Mononuclear cell (primary cell): ENCODE results near the gene ZNF585A. TPM values are rescaled to one million over a fixed set of nuclear protein-coding genes. Genes with fewer than 3 reads are reported as not detected.
"Not testable (repeated sequence)": the region's sequence is repeated elsewhere in the genome, so short reads cannot be mapped to it uniquely, and the experiment has no call there.

Experiments
- H3K27me3 ChIP-seq: 2 replicates; pipeline ENCODE4 v1.6.0; 2011; ENCODE audit warnings: low read length, control low read depth; ENCODE audit not compliant: insufficient read depth
- H3K4me1 ChIP-seq: 2 replicates; pipeline ENCODE4 v1.5.1; 2011; ENCODE audit warnings: mild to moderate bottlenecking, low read length, control low read depth; ENCODE audit not compliant: insufficient read depth
- H3K4me3 ChIP-seq: 2 replicates; pipeline ENCODE4 v1.5.1; 2011; ENCODE audit warnings: mild to moderate bottlenecking, low read length, moderate library complexity
- H3K9me3 ChIP-seq: 2 replicates; pipeline ENCODE4 v1.5.1; 2011; ENCODE audit warnings: low read depth, mild to moderate bottlenecking, control low read depth, low read length
- total RNA-seq: library from RNA; depleted of rRNA; stranded (reverse); fragments of >200 nt; gene quantifications from one replicate; pipeline ENCODE4 v1.2.3, GENCODE V29; 2012

ZNF585A gene
- total RNA-seq, 1 donor: 8.2 TPM

DNA sequence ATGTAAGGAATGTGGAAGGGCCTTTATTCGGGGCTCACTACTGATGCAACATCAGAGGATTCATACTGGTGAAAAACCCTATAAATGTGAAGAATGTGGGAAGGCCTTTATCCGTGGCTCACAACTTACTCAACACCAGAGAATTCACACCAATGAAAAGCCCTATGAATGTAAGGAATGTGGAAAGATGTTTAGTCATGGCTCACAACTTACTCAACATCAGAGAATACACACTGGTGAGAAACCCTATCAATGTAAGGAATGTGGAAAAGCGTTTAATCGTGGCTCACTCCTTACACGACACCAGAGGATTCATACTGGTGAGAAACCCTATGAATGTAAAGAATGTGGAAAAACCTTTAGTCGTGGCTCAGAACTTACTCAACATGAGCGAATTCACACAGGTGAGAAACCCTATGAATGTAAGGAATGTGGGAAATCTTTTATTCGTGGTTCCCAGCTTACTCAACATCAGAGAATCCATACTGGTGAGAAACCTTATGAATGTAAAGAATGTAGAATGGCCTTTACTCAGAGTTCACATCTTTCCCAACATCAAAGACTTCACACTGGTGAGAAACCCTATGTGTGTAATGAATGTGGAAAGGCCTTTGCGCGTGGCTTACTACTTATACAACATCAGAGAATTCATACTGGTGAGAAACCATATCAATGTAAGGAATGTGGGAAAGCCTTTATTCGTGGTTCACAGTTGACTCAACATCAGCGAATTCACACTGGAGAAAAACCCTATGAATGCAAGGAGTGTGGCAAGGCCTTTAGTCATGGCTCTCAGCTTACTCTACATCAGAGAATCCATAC is 44.3 kb downstream of the ZNF585A start:
- H3K4me3 ChIP-seq: no peak overlapping the region
- H3K9me3 ChIP-seq: peaks cover 99% of the 10 kb centered on the region
- no peaks in the 10 kb centered on the region for H3K27me3 ChIP-seq
- H3K4me1 ChIP-seq: no peaks in the 10 kb centered on the region

DNA sequence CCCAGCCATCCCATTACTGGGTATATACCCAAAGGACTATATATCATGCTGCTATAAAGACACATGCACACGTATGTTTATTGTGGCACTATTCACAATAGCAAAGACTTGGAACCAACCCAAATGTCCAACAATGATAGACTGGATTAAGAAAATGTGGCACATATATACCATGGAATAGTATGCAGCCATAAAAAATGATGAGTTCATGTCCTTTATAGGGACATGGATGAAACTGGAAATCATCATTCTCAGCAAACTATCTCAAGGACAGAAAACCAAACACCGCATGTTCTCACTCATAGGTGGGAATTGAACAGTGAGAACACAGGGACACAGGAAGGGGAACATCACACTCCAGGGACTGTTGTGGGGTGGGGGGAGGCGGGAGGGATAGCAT is 50.4 kb downstream of the ZNF585A start:
- H3K9me3 ChIP-seq: peaks cover 47% of the 10 kb centered on the region
- not testable (repeated sequence) for H3K4me3 ChIP-seq, H3K27me3 ChIP-seq, H3K4me1 ChIP-seq

DNA sequence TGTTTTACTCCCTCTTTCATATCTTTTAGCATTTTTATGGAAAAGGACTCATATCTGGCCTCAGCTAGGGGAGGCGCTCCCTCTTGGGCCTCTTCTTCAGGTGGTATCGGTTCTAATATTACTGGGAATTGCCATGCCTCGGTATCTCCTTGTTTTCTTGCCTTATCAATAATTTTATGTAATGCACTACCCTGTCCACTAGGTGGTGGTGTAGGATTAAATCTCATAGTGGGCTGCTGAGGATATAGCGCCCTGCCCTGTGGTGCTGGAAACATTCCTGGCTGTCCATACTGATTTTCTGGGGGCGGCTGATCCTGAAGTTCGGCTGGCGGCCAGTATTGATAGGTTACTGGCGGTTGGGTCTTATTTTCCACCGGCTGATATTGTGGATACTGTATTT is 58.5 kb downstream of the ZNF585A start:
- H3K4me3 ChIP-seq: no peak overlapping the region
- no peaks in the 10 kb centered on the region for H3K27me3 ChIP-seq

DNA sequence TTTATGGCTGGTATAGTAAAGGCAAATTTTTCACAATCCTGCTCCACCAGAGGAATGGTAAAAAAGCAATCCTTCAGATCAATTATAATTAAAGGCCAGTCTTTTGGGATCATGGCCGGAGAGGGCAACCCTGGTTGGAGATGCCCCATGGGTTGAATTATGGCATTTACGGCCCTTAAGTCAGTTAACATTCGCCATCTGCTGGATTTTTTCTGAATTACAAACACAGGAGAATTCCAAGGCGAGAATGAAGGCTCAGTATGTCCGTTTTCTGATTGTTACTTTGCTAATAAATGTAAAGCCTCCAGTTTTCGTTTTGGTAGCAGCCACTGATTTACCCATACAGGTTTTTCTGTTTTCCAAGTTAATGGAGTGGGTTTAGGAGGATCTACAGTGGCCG is 60.7 kb downstream of the ZNF585A start:
- not testable (repeated sequence) for H3K4me3 ChIP-seq, H3K4me1 ChIP-seq, H3K27me3 ChIP-seq
- peaks cover 85% of the 10 kb centered on the region for H3K9me3 ChIP-seq

More for the DNA sequence above, 58.5 kb downstream of the ZNF585A start:
- Histone ChIP-seq H3K4me1 (no peaks in the 10 kb centered on the region), H3K9me3 (peaks cover 63% of the 10 kb centered on the region)

DNA sequence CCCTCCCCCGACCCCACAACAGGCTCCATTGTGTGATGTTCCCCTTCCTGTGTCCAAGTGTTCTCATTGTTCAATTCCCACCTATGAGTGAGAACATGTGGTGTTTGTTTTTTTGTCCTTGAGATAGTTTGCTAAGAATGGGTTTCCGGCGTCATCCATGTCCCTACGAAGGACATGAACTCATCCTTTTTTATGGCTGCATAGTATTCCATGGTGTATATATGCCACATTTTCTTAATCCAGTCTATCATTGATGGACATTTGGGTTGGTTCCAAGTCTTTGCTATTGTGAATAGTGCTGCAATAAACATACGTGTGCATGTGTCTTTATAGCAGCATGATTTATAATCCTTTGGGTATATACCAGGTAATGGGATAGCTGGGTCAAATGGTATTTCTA is 68.4 kb downstream of the ZNF585A start:
- not testable (repeated sequence) for H3K4me1 ChIP-seq, H3K27me3 ChIP-seq, H3K4me3 ChIP-seq
- H3K9me3 ChIP-seq: peaks cover 58% of the 10 kb centered on the region

DNA sequence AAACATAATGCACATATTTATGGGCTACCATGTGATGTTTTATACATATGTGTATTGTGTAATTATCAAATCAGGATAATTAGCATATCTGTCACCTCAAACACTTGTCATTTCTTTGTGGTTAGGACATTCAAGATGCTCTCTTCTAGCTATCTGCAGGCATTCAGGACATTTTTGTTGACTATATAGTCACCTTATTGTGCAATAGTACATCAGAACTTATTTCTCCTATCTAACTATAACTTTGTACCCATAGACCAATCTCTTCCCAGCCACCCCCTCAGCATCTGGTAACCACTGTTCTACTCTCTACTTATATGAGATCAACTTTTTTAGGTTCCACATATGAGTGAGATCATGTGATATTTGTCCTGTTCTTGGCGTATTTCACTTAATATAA is 73.9 kb downstream of the ZNF585A start:
- Histone ChIP-seq H3K4me3 (no peak overlapping the region), H3K4me1 (no peaks in the 10 kb centered on the region), H3K9me3 (peaks cover 70% of the 10 kb centered on the region), H3K27me3 (no peaks in the 10 kb centered on the region)

DNA sequence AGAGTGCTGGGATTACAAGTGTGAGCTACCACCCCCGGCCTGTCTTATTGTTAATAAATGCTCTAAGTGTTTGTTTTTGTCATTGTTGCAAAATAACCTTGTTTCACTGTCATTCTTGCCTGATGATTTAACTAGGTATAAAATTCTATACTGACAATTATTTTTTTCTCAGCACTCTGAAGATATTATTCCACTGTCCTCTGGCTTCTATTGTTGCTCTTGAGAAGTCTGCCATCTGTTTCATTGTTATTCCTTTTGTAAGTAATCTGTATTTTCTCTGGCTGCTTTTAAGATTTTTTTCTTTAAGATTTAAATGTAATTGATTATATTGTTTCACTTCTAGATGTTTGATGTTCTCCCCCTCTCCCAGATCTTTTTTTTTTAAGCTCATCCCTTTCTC is 76.6 kb downstream of the ZNF585A start:
- Histone ChIP-seq H3K4me1 (no peaks in the 10 kb centered on the region), H3K9me3 (peaks cover 58% of the 10 kb centered on the region), H3K27me3 (no peaks in the 10 kb centered on the region), H3K4me3 (no peak overlapping the region)

Other genes starting within 250 kb of the ZNF585A start
- gene ZNF420, start 94.3 kb downstream of the ZNF585A start, total RNA-seq: 3.8 TPM
- 4.3 TPM for gene ZNF585B, start 37.8 kb upstream of the ZNF585A start, total RNA-seq
- 10.3 TPM for gene ZNF383, start 45.5 kb upstream of the ZNF585A start, total RNA-seq
- 8.9 TPM for gene ZNF527, start 198.4 kb upstream of the ZNF585A start, total RNA-seq